ENCODE measurements around the gene PITPNC1.

GRCh38 chr17:67700037-67700724 lies 323.1 kb downstream of the PITPNC1 start:
- TF ChIP-seq CTCF (conservative IDR thresholded peaks at IDR 0.05; ENCODE audit: low read depth, low read length) (no peak), EZH2 (IDR thresholded peaks at IDR 0.05; ENCODE audit: low read length, unreplicated experiment) (no peak)

Measured in PC-3 (cell line).